ENCODE data around the gene SLC17A2. TPM values are rescaled to one million over a fixed set of nuclear protein-coding genes. Genes with fewer than 3 reads are reported as not detected.
A peak's percentile ranks its signal among the peaks of the same experiment; 100 is the strongest.

SLC17A2 gene
- total and polyA plus RNA-seq, 2 of the 13 experiments (the other 11 are each of a cell fraction or from before 2014, with no cell fraction given), result 11.2 to 32.4 TPM

DNA sequence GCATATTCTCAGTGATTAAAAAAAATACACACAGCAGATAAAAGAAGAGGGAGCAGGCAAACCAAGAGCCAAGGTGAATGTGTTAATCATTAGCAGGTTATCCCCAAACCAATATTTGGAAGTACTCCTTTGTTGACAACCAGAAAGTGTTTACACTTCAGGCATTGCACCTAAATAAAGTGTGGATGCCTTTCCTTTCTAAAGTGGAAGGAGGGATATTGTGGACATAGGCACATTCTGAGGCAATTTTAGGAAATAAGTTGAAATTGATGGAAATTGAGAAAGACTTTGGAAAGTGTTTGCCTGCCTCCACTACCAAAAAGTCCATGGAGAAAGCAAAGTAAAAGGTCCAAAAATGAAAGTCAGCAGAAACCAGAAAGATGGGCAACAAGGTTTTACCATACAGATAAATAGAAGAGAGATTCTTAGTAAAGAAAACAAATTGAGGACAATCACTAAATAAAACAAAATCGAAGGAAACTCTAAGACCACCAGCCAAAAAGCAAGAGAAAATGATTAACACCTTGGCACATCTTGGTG, 22.9 kb downstream of the SLC17A2 start (continued):
- TF ChIP-seq, protein P1, sequence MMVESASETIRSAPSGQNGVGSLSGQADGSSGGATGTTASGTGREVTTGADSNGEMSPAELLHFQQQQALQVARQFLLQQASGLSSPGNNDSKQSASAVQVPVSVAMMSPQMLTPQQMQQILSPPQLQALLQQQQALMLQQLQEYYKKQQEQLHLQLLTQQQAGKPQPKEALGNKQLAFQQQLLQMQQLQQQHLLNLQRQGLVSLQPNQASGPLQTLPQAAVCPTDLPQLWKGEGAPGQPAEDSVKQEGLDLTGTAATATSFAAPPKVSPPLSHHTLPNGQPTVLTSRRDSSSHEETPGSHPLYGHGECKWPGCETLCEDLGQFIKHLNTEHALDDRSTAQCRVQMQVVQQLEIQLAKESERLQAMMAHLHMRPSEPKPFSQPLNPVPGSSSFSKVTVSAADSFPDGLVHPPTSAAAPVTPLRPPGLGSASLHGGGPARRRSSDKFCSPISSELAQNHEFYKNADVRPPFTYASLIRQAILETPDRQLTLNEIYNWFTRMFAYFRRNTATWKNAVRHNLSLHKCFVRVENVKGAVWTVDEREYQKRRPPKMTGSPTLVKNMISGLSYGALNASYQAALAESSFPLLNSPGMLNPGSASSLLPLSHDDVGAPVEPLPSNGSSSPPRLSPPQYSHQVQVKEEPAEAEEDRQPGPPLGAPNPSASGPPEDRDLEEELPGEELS (CRISPR knock-in tag; IDR thresholded peaks at IDR 0.05), result peak; percentile 100
- TF ChIP-seq DNMT1 (CRISPR knock-in tag; IDR thresholded peaks at IDR 0.05), result no peak
- peak; percentile 93 for TF ChIP-seq ELF3 (CRISPR knock-in tag; IDR thresholded peaks at IDR 0.05)
- peak; percentile 74 for TF ChIP-seq ZEB1 (IDR thresholded peaks at IDR 0.05; ENCODE audit: insufficient replicate concordance, low read depth)
- TF ChIP-seq, protein P2, sequence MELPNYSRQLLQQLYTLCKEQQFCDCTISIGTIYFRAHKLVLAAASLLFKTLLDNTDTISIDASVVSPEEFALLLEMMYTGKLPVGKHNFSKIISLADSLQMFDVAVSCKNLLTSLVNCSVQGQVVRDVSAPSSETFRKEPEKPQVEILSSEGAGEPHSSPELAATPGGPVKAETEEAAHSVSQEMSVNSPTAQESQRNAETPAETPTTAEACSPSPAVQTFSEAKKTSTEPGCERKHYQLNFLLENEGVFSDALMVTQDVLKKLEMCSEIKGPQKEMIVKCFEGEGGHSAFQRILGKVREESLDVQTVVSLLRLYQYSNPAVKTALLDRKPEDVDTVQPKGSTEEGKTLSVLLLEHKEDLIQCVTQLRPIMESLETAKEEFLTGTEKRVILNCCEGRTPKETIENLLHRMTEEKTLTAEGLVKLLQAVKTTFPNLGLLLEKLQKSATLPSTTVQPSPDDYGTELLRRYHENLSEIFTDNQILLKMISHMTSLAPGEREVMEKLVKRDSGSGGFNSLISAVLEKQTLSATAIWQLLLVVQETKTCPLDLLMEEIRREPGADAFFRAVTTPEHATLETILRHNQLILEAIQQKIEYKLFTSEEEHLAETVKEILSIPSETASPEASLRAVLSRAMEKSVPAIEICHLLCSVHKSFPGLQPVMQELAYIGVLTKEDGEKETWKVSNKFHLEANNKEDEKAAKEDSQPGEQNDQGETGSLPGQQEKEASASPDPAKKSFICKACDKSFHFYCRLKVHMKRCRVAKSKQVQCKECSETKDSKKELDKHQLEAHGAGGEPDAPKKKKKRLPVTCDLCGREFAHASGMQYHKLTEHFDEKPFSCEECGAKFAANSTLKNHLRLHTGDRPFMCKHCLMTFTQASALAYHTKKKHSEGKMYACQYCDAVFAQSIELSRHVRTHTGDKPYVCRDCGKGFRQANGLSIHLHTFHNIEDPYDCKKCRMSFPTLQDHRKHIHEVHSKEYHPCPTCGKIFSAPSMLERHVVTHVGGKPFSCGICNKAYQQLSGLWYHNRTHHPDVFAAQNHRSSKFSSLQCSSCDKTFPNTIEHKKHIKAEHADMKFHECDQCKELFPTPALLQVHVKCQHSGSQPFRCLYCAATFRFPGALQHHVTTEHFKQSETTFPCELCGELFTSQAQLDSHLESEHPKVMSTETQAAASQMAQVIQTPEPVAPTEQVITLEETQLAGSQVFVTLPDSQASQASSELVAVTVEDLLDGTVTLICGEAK (IDR thresholded peaks at IDR 0.05), result no peak
- TF ChIP-seq, protein P2 (CRISPR knock-in tag; IDR thresholded peaks at IDR 0.05), result no peak; the same call in 1 of the 2 replicates
- no peak for TF ChIP-seq MATR3 (CRISPR knock-in tag; IDR thresholded peaks at IDR 0.05)
- TF ChIP-seq TCF12 (IDR thresholded peaks at IDR 0.05), result no peak
- TF ChIP-seq TCF12 (CRISPR knock-in tag; IDR thresholded peaks at IDR 0.05), result no peak
- TF ChIP-seq, protein P3, sequence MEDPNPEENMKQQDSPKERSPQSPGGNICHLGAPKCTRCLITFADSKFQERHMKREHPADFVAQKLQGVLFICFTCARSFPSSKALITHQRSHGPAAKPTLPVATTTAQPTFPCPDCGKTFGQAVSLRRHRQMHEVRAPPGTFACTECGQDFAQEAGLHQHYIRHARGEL (CRISPR knock-in tag; IDR thresholded peaks at IDR 0.05), result no peak
- TF ChIP-seq, protein P4, sequence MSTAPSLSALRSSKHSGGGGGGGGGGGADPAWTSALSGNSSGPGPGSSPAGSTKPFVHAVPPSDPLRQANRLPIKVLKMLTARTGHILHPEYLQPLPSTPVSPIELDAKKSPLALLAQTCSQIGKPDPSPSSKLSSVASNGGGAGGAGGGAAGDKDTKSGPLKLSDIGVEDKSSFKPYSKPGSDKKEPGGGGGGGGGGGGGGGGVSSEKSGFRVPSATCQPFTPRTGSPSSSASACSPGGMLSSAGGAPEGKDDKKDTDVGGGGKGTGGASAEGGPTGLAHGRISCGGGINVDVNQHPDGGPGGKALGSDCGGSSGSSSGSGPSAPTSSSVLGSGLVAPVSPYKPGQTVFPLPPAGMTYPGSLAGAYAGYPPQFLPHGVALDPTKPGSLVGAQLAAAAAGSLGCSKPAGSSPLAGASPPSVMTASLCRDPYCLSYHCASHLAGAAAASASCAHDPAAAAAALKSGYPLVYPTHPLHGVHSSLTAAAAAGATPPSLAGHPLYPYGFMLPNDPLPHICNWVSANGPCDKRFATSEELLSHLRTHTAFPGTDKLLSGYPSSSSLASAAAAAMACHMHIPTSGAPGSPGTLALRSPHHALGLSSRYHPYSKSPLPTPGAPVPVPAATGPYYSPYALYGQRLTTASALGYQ (CRISPR knock-in tag; IDR thresholded peaks at IDR 0.05), result peak; percentile 91
- peak; percentile 62; the same call in 1 of the 2 replicates for TF ChIP-seq CEBPB (IDR thresholded peaks at IDR 0.05; ENCODE audit: borderline replicate concordance, low read depth, low read length)
- TF ChIP-seq, protein P5, sequence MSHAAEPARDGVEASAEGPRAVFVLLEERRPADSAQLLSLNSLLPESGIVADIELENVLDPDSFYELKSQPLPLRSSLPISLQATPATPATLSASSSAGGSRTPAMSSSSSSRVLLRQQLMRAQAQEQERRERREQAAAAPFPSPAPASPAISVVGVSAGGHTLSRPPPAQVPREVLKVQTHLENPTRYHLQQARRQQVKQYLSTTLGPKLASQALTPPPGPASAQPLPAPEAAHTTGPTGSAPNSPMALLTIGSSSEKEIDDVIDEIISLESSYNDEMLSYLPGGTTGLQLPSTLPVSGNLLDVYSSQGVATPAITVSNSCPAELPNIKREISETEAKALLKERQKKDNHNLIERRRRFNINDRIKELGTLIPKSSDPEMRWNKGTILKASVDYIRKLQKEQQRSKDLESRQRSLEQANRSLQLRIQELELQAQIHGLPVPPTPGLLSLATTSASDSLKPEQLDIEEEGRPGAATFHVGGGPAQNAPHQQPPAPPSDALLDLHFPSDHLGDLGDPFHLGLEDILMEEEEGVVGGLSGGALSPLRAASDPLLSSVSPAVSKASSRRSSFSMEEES (CRISPR knock-in tag; IDR thresholded peaks at IDR 0.05), result 0 out of 2 replicates have a peak, but pooled peaks have one; percentile 45
